HG03066 (cell line): Measurements from ENCODE around the gene TRPC4.
"Not testable (repeated sequence)": the region's sequence is repeated elsewhere in the genome, so short reads cannot be mapped to it uniquely, and the experiment has no call there.

Source experiments
- ATAC-seq: cut with Tn5 transposase; IDR thresholded peaks from one replicate; pipeline ENCODE4 v1.9.1; 2021; ENCODE audit warnings: low read depth; ENCODE audit not compliant: unreplicated experiment

The TRPC4 gene

GRCh38 chr13:37613638-37614037 lies 255.9 kb downstream of the TRPC4 start:
- no peak for ATAC-seq

- ATAC-seq = no peak
These were observed 256.3 kb downstream of the TRPC4 start for GRCh38 chr13:37613236-37613635.

GRCh38 chr13:37608750-37609339 lies 260.7 kb downstream of the TRPC4 start:
- ATAC-seq = no peak

- no peak for ATAC-seq
These were observed 266.7 kb downstream of the TRPC4 start for GRCh38 chr13:37602733-37603381.

GRCh38 chr13:37601648-37602440 lies 267.7 kb downstream of the TRPC4 start:
- no peak for ATAC-seq

- ATAC-seq = no peak
These were observed 270.1 kb downstream of the TRPC4 start for GRCh38 chr13:37599519-37599918.

GRCh38 chr13:37598597-37598996 lies 271.0 kb downstream of the TRPC4 start, which contains the start of gene POSTN:
POSTN (minus strand) TSS chr13:37598768; CDS start chr13:37598726, 42 bp downstream.
- ATAC-seq = no peak

- ATAC-seq = no peak
These were observed 272.0 kb downstream of the TRPC4 start for GRCh38 chr13:37597477-37598025.

- no peak for ATAC-seq
These were observed 272.8 kb downstream of the TRPC4 start for GRCh38 chr13:37596805-37597204.

- no peak for ATAC-seq
These were observed 274.4 kb downstream of the TRPC4 start for GRCh38 chr13:37595162-37595561.

- no peak for ATAC-seq
These were observed 275.0 kb downstream of the TRPC4 start for GRCh38 chr13:37594550-37594949.

- not testable (repeated sequence) for ATAC-seq
These were observed 280.2 kb downstream of the TRPC4 start for GRCh38 chr13:37589381-37589780.

- ATAC-seq = no peak
These were observed 282.3 kb downstream of the TRPC4 start for GRCh38 chr13:37587236-37587635.
